HCT116 (cell line): ENCODE measurements around the gene C1QB. TPM values are rescaled to one million over a fixed set of nuclear protein-coding genes. Genes with fewer than 3 reads are reported as not detected.

Experiments used
- ATAC-seq: fragments of 200-7000 bp; cut with Tn5 transposase; 2 replicates; pipeline ENCODE4 v1.9.1; 2020; ENCODE audit warnings: mild to moderate bottlenecking, moderate library complexity
- BruUV-seq: library from RNA; stranded (reverse); fragments of 400-500 nt; replicated peaks from 2 replicates; lab custom pipeline; 2021; lab: Mats Ljungman, UMichigan
- CTCF ChIA-PET: fragments of 300-600 bp; sonication (Branson Sonifier 250); formaldehyde crosslinking; loops from one replicate; lab custom pipeline; 2021; ENCODE audit warnings: antibody characterized with exemption; lab: Charles Lee
- POLR2A ChIA-PET: fragments of 300-600, 350-600 bp; sonication (Branson Sonifier 250); formaldehyde crosslinking; loops from one replicate; lab custom pipeline; 2021; ENCODE audit warnings: antibody characterized with exemption; lab: Charles Lee
- RAD21 ChIA-PET, 2 experiments: fragments of 300-600 bp; sonication (Branson Sonifier 250); formaldehyde crosslinking; loops; one replicate each; lab custom pipeline; 2023; ENCODE audit warnings: low total read pairs in 2 of 2; ENCODE audit not compliant: uncharacterized antibody in 2 of 2, unreplicated experiment in 2 of 2, low non-redundant PET in 1 of 2; lab: Charles Lee
- DNase-seq: peaks from one replicate; pipeline ENCODE4 v3.0.0-alpha.2; 2010; ENCODE audit warnings: low read depth, low spot score
- H2AFZ ChIP-seq: fragments of 200-600 bp; shearing (Covaris generic), sonication (generic); 2 replicates; pipeline ENCODE4 v1.6.1; 2017; ENCODE audit warnings: low read depth, mixed run types, mixed read lengths, antibody characterized with exemption, low read length; ENCODE audit not compliant: poor library complexity, severe bottlenecking
- H3K27ac ChIP-seq: 2 replicates; pipeline ENCODE4 v1.5.1; 2012; ENCODE audit warnings: low read depth, low read length
- H3K27me3 ChIP-seq: fragments of 200-600 bp; sonication (generic); 2 replicates; pipeline ENCODE4 v1.6.1; 2016; ENCODE audit warnings: mixed run types, low read length, mixed read lengths; ENCODE audit not compliant: insufficient read depth
- H3K36me3 ChIP-seq, 2 experiments: fragments of 200-500 bp in 1 of 2; fragments of 200-600 bp in 1 of 2; sonication (Bioruptor generic) in 1 of 2; sonication (generic) in 1 of 2; 2 replicates each; pipeline versions ENCODE4 v1.5.1 to v1.6.1; 2014 to 2016; ENCODE audit warnings: low read length in 2 of 2, inconsistent platforms in 1 of 2, mixed read lengths in 1 of 2, mixed run types in 1 of 2; ENCODE audit not compliant: insufficient read depth in 2 of 2, control insufficient read depth in 1 of 2
- H3K4me1 ChIP-seq, 2 experiments: fragments of 200-600 bp in 1 of 2; sonication (generic) in 1 of 2; 2 replicates each; pipeline versions ENCODE4 v1.5.1 to v1.6.1; 2012 to 2017; ENCODE audit warnings: low read length in 2 of 2, inconsistent platforms in 1 of 2, mild to moderate bottlenecking in 1 of 2, mixed read lengths in 1 of 2, mixed run types in 1 of 2, moderate library complexity in 1 of 2; ENCODE audit not compliant: insufficient read depth in 2 of 2, control insufficient read depth in 1 of 2
- H3K4me2 ChIP-seq: fragments of 200-600 bp; sonication (generic); 2 replicates; pipeline ENCODE4 v1.6.1; 2017; ENCODE audit warnings: mixed run types, low read length, mixed read lengths
- H3K4me3 ChIP-seq, 2 experiments: fragments of 200-600 bp in 1 of 2; sonication (generic) in 1 of 2; replicated peaks in 1 of 2; 2 replicates each; pipeline ENCODE4 v1.5.1; 2011 to 2016; ENCODE audit warnings: low read length in 2 of 2, control low read depth in 1 of 2, low read depth in 1 of 2, mild to moderate bottlenecking in 1 of 2, mixed read lengths in 1 of 2, mixed run types in 1 of 2
- H3K79me2 ChIP-seq: fragments of 200-600 bp; sonication (generic); 2 replicates; pipeline ENCODE4 v1.6.1; 2017; ENCODE audit warnings: mild to moderate bottlenecking, mixed run types, low read length, moderate library complexity, mixed read lengths; ENCODE audit not compliant: insufficient read depth
- H3K9ac ChIP-seq: fragments of 200-600 bp; sonication (generic); 2 replicates; pipeline ENCODE4 v1.6.1; 2016; ENCODE audit warnings: low read length, mixed read lengths
- H3K9me2 ChIP-seq: fragments of 200-600 bp; sonication (generic), shearing (Covaris generic); 2 replicates; pipeline ENCODE4 v1.6.1; 2017; ENCODE audit warnings: mixed run types, mild to moderate bottlenecking, moderate library complexity; ENCODE audit not compliant: insufficient read depth
- H3K9me3 ChIP-seq, 2 experiments: fragments of 200-500 bp in 1 of 2; fragments of 200-600 bp in 1 of 2; sonication (Bioruptor generic) in 1 of 2; sonication (generic) in 1 of 2; 2 replicates each; pipeline ENCODE4 v1.6.1; 2014 to 2017; ENCODE audit warnings: low read length in 2 of 2, mixed read lengths in 2 of 2, inconsistent platforms in 1 of 2, low read depth in 1 of 2, mild to moderate bottlenecking in 1 of 2, mixed run types in 1 of 2, moderate library complexity in 1 of 2; ENCODE audit not compliant: control insufficient read depth in 1 of 2, insufficient read depth in 1 of 2
- H4K20me1 ChIP-seq: fragments of 200-600 bp; sonication (generic), shearing (Covaris generic); 2 replicates; pipeline ENCODE4 v1.6.1; 2017; ENCODE audit warnings: mixed run types, mild to moderate bottlenecking, moderate library complexity; ENCODE audit not compliant: insufficient read depth
- CBX3 ChIP-seq: IDR thresholded peaks from 2 replicates; pipeline ENCODE4 v1.6.1; 2012; ENCODE audit warnings: low read depth
- CEBPB ChIP-seq: IDR thresholded peaks from 2 replicates; pipeline ENCODE4 v1.6.1; 2012; ENCODE audit warnings: low read depth
- EGR1 ChIP-seq: IDR thresholded peaks from 2 replicates; pipeline ENCODE4 v1.6.1; 2012; ENCODE audit warnings: low read depth
- EZH2 ChIP-seq: fragments of 200-600 bp; sonication (generic); IDR thresholded peaks from 2 replicates; pipeline ENCODE4 v1.6.1; 2017; ENCODE audit warnings: antibody characterized with exemption, mixed run types
- EZH2phosphoT487 ChIP-seq: fragments of 200-600 bp; IDR thresholded peaks from 2 replicates; pipeline ENCODE4 v1.6.1; 2018; ENCODE audit warnings: antibody characterized with exemption, borderline replicate concordance
- FOSL1 ChIP-seq: IDR thresholded peaks from 2 replicates; pipeline ENCODE4 v1.6.1; 2012; ENCODE audit warnings: low read depth
- RAD21 ChIP-seq: IDR thresholded peaks from 2 replicates; pipeline ENCODE4 v1.6.1; 2012; ENCODE audit warnings: low read depth, mild to moderate bottlenecking
- SIN3A ChIP-seq: IDR thresholded peaks from 2 replicates; pipeline ENCODE4 v1.6.1; 2012; ENCODE audit warnings: low read depth
- SRF ChIP-seq: IDR thresholded peaks from 2 replicates; pipeline ENCODE4 v1.6.1; 2012; ENCODE audit warnings: low read depth
- TCF7L2 ChIP-seq: IDR thresholded peaks from 2 replicates; pipeline ENCODE4 v1.7.0; 2011; ENCODE audit warnings: borderline replicate concordance, inconsistent platforms; ENCODE audit not compliant: insufficient read depth, insufficient read length; ENCODE audit errors: extremely low read depth
- YY1 ChIP-seq: IDR thresholded peaks from 2 replicates; pipeline ENCODE4 v1.6.1; 2011; ENCODE audit warnings: low read length, low read depth, moderate library complexity, mild to moderate bottlenecking; ENCODE audit not compliant: insufficient replicate concordance; ENCODE audit errors: extremely low read depth
- ZFX ChIP-seq: fragments of 450-650 bp; IDR thresholded peaks from 2 replicates; pipeline ENCODE4 v1.6.1; 2017
- ZNF274 ChIP-seq: fragments of 200-500 bp; sonication (Bioruptor generic); IDR thresholded peaks from 2 replicates; pipeline ENCODE4 v1.6.1; 2014; ENCODE audit warnings: mild to moderate bottlenecking, low read depth, low read length, inconsistent platforms
- intact Hi-C: fragments of 100-400 bp; cut with micrococcal nuclease; formaldehyde crosslinking; loops from 2 replicates; pipeline ENCODE4 v1.10.0; 2022
- total RNA-seq: library from RNA; stranded (reverse); gene quantifications from one replicate; pipeline ENCODE4 v1.2.1, GENCODE V29; 2021; ENCODE audit not compliant: unreplicated experiment
- TF ChIP-seq, protein P1 (sequence below), 3 experiments: fragments of 200-600 bp in 1 of 3; sonication (generic) in 1 of 3; IDR thresholded peaks in 2 of 3; conservative IDR thresholded peaks in 1 of 3; 2 replicates each; pipeline ENCODE4 v1.5.1; 2012 to 2017; ENCODE audit warnings: low read depth in 2 of 3, low read length in 2 of 3, antibody characterized with exemption in 1 of 3, borderline replicate concordance in 1 of 3, control low read depth in 1 of 3, mild to moderate bottlenecking in 1 of 3, mixed read lengths in 1 of 3, mixed run types in 1 of 3, moderate library complexity in 1 of 3; ENCODE audit not compliant: insufficient read depth in 1 of 3
- TF ChIP-seq, protein P2 (sequence below): IDR thresholded peaks from 2 replicates; pipeline ENCODE4 v1.6.1; 2011; ENCODE audit warnings: mild to moderate bottlenecking, low read length, moderate library complexity; ENCODE audit not compliant: insufficient replicate concordance; ENCODE audit errors: extremely low read depth
- TF ChIP-seq, protein P3 (sequence below): IDR thresholded peaks from 2 replicates; pipeline ENCODE4 v1.6.1; 2012; ENCODE audit warnings: low read depth
- TF ChIP-seq, protein P4 (sequence below): IDR thresholded peaks from 2 replicates; pipeline ENCODE4 v1.6.1; 2012
- TF ChIP-seq, protein P5 (sequence below): IDR thresholded peaks from 2 replicates; pipeline ENCODE4 v1.6.1; 2012

The C1QB gene
- total RNA-seq, 1 experiment from 2014 or later = 0.32 TPM

DNA sequence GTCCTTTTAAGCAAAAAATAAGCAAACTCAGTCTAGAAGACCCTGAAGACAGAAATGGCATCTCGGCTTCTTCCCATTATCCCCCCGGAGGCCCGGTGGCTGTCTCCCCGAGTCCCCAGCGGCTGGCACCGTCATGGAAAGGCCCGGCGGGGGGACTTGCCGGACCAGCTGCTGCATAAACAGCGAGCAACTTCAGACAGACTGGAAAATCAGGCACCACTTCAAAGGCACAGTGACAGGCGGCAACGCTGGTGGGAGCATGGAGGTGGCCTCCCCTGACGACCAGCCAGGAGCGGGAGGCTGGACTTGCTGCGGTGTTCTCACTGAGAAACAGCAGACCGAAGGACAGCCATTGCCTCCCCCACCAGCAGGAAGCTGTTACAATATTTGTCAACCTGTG lies 35.0 kb upstream of the C1QB start:
- Histone ChIP-seq H3K9me3 (no peaks in the 10 kb centered on the region), H3K79me2 (no peaks in the 10 kb centered on the region), H3K27me3 (peaks cover 86% of the 10 kb centered on the region), H3K27ac (no peak overlapping the region), H3K4me1 (no peaks in the 10 kb centered on the region), H3K4me3 (no peak overlapping the region), H3K9ac (no peak overlapping the region), H4K20me1 (no peaks in the 10 kb centered on the region), H3K9me2 (no peaks in the 10 kb centered on the region), H2AFZ (no peak overlapping the region), H3K4me2 (no peak overlapping the region), H3K36me3 (no peaks in the 10 kb centered on the region)
- POLR2A ChIA-PET = no interaction called here
- intact Hi-C loops = no loop called here
- TF ChIP-seq, protein P1, sequence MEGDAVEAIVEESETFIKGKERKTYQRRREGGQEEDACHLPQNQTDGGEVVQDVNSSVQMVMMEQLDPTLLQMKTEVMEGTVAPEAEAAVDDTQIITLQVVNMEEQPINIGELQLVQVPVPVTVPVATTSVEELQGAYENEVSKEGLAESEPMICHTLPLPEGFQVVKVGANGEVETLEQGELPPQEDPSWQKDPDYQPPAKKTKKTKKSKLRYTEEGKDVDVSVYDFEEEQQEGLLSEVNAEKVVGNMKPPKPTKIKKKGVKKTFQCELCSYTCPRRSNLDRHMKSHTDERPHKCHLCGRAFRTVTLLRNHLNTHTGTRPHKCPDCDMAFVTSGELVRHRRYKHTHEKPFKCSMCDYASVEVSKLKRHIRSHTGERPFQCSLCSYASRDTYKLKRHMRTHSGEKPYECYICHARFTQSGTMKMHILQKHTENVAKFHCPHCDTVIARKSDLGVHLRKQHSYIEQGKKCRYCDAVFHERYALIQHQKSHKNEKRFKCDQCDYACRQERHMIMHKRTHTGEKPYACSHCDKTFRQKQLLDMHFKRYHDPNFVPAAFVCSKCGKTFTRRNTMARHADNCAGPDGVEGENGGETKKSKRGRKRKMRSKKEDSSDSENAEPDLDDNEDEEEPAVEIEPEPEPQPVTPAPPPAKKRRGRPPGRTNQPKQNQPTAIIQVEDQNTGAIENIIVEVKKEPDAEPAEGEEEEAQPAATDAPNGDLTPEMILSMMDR (IDR thresholded peaks at IDR 0.05 in 2 of 3, conservative IDR thresholded peaks at IDR 0.05 in 1 of 3; ENCODE audit: borderline replicate concordance in 1 of 3, insufficient read depth in 1 of 3, low read depth in 2 of 3, low read length in 2 of 3) = no peak
- TF ChIP-seq CEBPB (no peak), ZNF274 (no peak), YY1 (no peak), EGR1 (no peak), FOSL1 (no peak), ZFX (no peak), TCF7L2 (no peak), SIN3A (no peak), SRF (no peak), EZH2 (no peak), CBX3 (no peak), RAD21 (no peak), EZH2phosphoT487 (no peak)
- TF ChIP-seq, protein P2, sequence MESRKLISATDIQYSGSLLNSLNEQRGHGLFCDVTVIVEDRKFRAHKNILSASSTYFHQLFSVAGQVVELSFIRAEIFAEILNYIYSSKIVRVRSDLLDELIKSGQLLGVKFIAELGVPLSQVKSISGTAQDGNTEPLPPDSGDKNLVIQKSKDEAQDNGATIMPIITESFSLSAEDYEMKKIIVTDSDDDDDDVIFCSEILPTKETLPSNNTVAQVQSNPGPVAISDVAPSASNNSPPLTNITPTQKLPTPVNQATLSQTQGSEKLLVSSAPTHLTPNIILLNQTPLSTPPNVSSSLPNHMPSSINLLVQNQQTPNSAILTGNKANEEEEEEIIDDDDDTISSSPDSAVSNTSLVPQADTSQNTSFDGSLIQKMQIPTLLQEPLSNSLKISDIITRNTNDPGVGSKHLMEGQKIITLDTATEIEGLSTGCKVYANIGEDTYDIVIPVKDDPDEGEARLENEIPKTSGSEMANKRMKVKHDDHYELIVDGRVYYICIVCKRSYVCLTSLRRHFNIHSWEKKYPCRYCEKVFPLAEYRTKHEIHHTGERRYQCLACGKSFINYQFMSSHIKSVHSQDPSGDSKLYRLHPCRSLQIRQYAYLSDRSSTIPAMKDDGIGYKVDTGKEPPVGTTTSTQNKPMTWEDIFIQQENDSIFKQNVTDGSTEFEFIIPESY = no peak
- TF ChIP-seq, protein P3, sequence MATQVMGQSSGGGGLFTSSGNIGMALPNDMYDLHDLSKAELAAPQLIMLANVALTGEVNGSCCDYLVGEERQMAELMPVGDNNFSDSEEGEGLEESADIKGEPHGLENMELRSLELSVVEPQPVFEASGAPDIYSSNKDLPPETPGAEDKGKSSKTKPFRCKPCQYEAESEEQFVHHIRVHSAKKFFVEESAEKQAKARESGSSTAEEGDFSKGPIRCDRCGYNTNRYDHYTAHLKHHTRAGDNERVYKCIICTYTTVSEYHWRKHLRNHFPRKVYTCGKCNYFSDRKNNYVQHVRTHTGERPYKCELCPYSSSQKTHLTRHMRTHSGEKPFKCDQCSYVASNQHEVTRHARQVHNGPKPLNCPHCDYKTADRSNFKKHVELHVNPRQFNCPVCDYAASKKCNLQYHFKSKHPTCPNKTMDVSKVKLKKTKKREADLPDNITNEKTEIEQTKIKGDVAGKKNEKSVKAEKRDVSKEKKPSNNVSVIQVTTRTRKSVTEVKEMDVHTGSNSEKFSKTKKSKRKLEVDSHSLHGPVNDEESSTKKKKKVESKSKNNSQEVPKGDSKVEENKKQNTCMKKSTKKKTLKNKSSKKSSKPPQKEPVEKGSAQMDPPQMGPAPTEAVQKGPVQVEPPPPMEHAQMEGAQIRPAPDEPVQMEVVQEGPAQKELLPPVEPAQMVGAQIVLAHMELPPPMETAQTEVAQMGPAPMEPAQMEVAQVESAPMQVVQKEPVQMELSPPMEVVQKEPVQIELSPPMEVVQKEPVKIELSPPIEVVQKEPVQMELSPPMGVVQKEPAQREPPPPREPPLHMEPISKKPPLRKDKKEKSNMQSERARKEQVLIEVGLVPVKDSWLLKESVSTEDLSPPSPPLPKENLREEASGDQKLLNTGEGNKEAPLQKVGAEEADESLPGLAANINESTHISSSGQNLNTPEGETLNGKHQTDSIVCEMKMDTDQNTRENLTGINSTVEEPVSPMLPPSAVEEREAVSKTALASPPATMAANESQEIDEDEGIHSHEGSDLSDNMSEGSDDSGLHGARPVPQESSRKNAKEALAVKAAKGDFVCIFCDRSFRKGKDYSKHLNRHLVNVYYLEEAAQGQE = no peak
- TF ChIP-seq, protein P4, sequence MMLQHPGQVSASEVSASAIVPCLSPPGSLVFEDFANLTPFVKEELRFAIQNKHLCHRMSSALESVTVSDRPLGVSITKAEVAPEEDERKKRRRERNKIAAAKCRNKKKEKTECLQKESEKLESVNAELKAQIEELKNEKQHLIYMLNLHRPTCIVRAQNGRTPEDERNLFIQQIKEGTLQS = no peak
- TF ChIP-seq, protein P5, sequence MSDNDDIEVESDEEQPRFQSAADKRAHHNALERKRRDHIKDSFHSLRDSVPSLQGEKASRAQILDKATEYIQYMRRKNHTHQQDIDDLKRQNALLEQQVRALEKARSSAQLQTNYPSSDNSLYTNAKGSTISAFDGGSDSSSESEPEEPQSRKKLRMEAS = no peak
- DNase-seq = no peak
- ATAC-seq = no peak
- CTCF ChIA-PET = interaction anchor here (0.6 kb wide), 1 partner anchor 475 kb away, joined by 3 read pairs; no protein-coding TSS in a partner anchor
- no TSS peak for BruUV-seq
- RAD21 ChIA-PET = no interaction called here
